Parathyroid adenoma (tissue), 2 donors: ENCODE data around the gene ARHGAP22.

ENCODE experiments used
- H2AFZ ChIP-seq: fragments of 300-600 bp; sonication (generic); one replicate; pipeline ENCODE4 v1.7.0; 2017; ENCODE audit warnings: antibody characterized with exemption, mild to moderate bottlenecking
- H3K27ac ChIP-seq: fragments of 300-600 bp; sonication (generic); one replicate; pipeline ENCODE4 v1.7.0; 2017
- H3K27me3 ChIP-seq: fragments of 300-600 bp; sonication (generic); one replicate; pipeline ENCODE4 v1.7.0; 2017; ENCODE audit warnings: low read length; ENCODE audit not compliant: control insufficient read depth, insufficient read depth
- H3K36me3 ChIP-seq: fragments of 300-600 bp; sonication (generic); one replicate; pipeline ENCODE4 v1.7.0; 2017; ENCODE audit warnings: low read length; ENCODE audit not compliant: control insufficient read depth, insufficient read depth
- H3K4me1 ChIP-seq: fragments of 300-600 bp; sonication (generic); one replicate; pipeline ENCODE4 v1.7.0; 2017; ENCODE audit warnings: control low read depth
- H3K4me2 ChIP-seq: fragments of 300-600 bp; sonication (generic); one replicate; pipeline ENCODE4 v1.7.0; 2017; ENCODE audit warnings: low read length
- H3K4me3 ChIP-seq: fragments of 300-600 bp; sonication (generic); one replicate; pipeline ENCODE4 v1.7.0; 2017; ENCODE audit warnings: low read depth, low read length
- H3K79me2 ChIP-seq: fragments of 300-600 bp; sonication (generic); one replicate; pipeline ENCODE4 v1.7.0; 2017; ENCODE audit warnings: control low read depth
- H3K9ac ChIP-seq: fragments of 300-600 bp; sonication (generic); one replicate; pipeline ENCODE4 v1.7.0; 2017; ENCODE audit warnings: mild to moderate bottlenecking
- H3K9me3 ChIP-seq: fragments of 300-600 bp; sonication (generic); one replicate; pipeline ENCODE4 v1.7.0; 2017; ENCODE audit warnings: low read length; ENCODE audit not compliant: control insufficient read depth
- TF ChIP-seq, protein P1 (sequence below): fragments of 300-600 bp; sonication (generic); IDR thresholded peaks from one replicate; pipeline ENCODE4 v1.7.0; 2017; ENCODE audit warnings: antibody characterized with exemption, mild to moderate bottlenecking
- donor health status: primary hyperparathyroidism.

Gene ARHGAP22

DNA sequence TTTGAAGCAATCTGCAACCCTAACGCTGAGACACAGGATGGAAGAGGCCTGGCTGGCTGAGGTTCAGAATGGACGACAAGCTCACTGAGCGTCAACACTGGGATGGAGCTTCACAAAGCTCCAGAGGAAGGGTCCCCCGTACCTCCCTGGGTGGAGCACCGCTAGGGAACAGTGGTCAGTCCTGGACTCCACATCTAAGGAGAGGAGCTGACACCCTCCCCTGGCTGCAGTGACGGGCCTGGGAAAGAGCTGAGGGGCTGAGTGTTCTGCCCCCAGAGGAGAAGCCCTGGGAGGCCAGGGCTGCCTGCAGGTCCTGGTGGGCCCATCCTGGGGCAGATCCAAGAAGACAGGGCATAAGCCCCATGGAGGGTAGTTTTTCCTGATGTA lies 146.2 kb downstream of the ARHGAP22 start:
- Histone ChIP-seq H3K79me2 (no peaks in the 10 kb centered on the region), H3K27me3 (no peaks in the 10 kb centered on the region), H3K4me2 (no peak overlapping the region), H2AFZ (peak overlapping the region; percentile 74), H3K9ac (no peak overlapping the region), H3K4me1 (peaks cover 59% of the 10 kb centered on the region), H3K27ac (peak overlapping the region; percentile 10), H3K9me3 (no peaks in the 10 kb centered on the region), H3K36me3 (no peaks in the 10 kb centered on the region), H3K4me3 (no peak overlapping the region)
- TF ChIP-seq, protein P1, sequence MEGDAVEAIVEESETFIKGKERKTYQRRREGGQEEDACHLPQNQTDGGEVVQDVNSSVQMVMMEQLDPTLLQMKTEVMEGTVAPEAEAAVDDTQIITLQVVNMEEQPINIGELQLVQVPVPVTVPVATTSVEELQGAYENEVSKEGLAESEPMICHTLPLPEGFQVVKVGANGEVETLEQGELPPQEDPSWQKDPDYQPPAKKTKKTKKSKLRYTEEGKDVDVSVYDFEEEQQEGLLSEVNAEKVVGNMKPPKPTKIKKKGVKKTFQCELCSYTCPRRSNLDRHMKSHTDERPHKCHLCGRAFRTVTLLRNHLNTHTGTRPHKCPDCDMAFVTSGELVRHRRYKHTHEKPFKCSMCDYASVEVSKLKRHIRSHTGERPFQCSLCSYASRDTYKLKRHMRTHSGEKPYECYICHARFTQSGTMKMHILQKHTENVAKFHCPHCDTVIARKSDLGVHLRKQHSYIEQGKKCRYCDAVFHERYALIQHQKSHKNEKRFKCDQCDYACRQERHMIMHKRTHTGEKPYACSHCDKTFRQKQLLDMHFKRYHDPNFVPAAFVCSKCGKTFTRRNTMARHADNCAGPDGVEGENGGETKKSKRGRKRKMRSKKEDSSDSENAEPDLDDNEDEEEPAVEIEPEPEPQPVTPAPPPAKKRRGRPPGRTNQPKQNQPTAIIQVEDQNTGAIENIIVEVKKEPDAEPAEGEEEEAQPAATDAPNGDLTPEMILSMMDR: no peak

- H3K36me3 ChIP-seq: no peaks in the 10 kb centered on the region
- H2AFZ ChIP-seq: peak overlapping the region; percentile 74
- H3K27ac ChIP-seq: peak overlapping the region; percentile 10
- H3K4me2 ChIP-seq: no peak overlapping the region
- peaks cover 59% of the 10 kb centered on the region for H3K4me1 ChIP-seq
- TF ChIP-seq, protein P1: no peak
- no peaks in the 10 kb centered on the region for H3K9me3 ChIP-seq
- H3K79me2 ChIP-seq: no peaks in the 10 kb centered on the region
- no peak overlapping the region for H3K4me3 ChIP-seq
- no peak overlapping the region for H3K9ac ChIP-seq
- H3K27me3 ChIP-seq: no peaks in the 10 kb centered on the region
These were observed 146.8 kb downstream of the ARHGAP22 start for GRCh38 chr10:48457949-48458661.

DNA sequence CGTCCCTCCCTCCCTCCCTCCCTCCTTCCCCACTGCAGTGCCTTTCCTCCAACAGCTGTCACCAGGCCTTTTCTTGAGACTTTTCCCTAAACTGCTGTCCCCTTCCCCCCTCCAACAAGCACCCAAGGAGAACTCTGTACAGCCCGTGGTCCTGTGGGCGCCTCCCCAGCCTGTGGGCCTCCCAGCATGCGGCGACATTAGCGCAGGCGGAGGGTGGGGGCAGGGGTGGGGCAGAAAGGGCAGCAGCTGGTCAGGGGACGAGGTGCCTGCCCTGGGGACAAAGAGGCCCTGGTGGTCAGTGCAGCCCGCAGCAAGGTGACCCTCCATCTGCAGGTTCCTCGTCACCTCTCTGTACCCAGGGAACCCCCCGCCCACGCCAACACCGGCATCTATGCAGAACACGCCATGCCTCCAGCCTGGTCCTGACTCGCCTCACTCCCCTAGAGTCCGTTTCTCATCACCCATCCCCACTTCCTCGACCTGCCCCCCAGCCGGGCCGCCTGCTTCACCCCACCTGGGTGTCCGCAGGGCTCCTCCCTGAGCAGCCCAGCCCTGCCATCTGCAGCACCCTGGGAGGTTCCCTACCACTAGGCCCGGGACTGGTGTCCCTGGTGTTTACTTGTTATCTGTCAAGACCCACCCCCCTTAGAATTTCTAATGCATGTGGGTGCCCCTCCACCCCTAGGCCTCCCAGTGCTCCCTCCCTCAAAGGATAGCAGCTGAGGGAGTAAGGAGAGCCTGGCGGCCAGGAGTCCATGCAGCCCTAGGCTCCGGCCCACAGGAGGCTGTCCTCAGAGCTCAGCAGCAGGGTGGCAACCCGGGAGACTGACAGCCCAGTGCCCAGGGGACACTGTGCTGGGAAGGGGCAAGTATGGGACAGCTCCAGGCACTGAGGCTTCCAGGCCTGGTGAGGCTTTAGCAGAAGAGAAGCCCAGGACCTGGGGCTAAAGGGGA lies 147.8 kb downstream of the ARHGAP22 start:
- TF ChIP-seq, protein P1: no peak
- Histone ChIP-seq H2AFZ (peak overlapping the region; percentile 68), H3K4me3 (no peak overlapping the region), H3K9me3 (no peaks in the 10 kb centered on the region), H3K4me2 (no peak overlapping the region), H3K9ac (no peak overlapping the region), H3K36me3 (no peaks in the 10 kb centered on the region), H3K79me2 (no peaks in the 10 kb centered on the region), H3K27me3 (no peaks in the 10 kb centered on the region), H3K4me1 (peaks cover 60% of the 10 kb centered on the region), H3K27ac (peak overlapping the region; percentile 96)

GRCh38 chr10:48456361-48456804 lies 148.5 kb downstream of the ARHGAP22 start:
- no peak overlapping the region for H3K4me3 ChIP-seq

More at GRCh38 chr10:48456361-48456804, 148.5 kb downstream of the ARHGAP22 start:
- Histone ChIP-seq H3K27me3 (no peaks in the 10 kb centered on the region), H3K9me3 (no peaks in the 10 kb centered on the region), H3K4me2 (no peak overlapping the region), H3K27ac (peak overlapping the region; percentile 96), H3K4me1 (peaks cover 59% of the 10 kb centered on the region), H2AFZ (peak overlapping the region; percentile 43), H3K9ac (no peak overlapping the region), H3K36me3 (no peaks in the 10 kb centered on the region), H3K79me2 (no peaks in the 10 kb centered on the region)
- TF ChIP-seq, protein P1: no peak
